WTC11 (cell line): ENCODE measurements around the gene TMEM151B. TPM values are rescaled to one million over a fixed set of nuclear protein-coding genes. Genes with fewer than 3 reads are reported as not detected.

Experiments
- ATAC-seq: fragments of 200-7000 bp; cut with Tn5 transposase; 2 replicates; pipeline ENCODE4 v1.10.0; 2021; ENCODE audit warnings: mild to moderate bottlenecking, moderate library complexity
- CTCF ChIA-PET: fragments of 300-600 bp; sonication (Branson Sonifier 250); formaldehyde crosslinking; loops from one replicate; lab custom pipeline; 2021; ENCODE audit warnings: antibody characterized with exemption; lab: Charles Lee
- POLR2A ChIA-PET: fragments of 350-600 bp; sonication (Branson Sonifier 250); formaldehyde crosslinking; loops from one replicate; lab custom pipeline; 2021; ENCODE audit warnings: antibody characterized with exemption; lab: Charles Lee
- DNase-seq: peaks from one replicate; pipeline ENCODE4 v3.0.0; 2021; ENCODE audit warnings: low spot score
- H3K27ac Mint-ChIP-seq: 2 replicates; pipeline ENCODE4 v1.8.0; 2021; ENCODE audit warnings: mixed read lengths
- H3K27me3 Mint-ChIP-seq: 2 replicates; pipeline ENCODE4 v1.8.0; 2021; ENCODE audit warnings: low read depth, mild to moderate bottlenecking, moderate library complexity, mixed read lengths
- H3K36me3 Mint-ChIP-seq: 2 replicates; pipeline ENCODE4 v1.8.0; 2021; ENCODE audit warnings: mixed read lengths
- H3K4me1 Mint-ChIP-seq: 2 replicates; pipeline ENCODE4 v1.8.0; 2022; ENCODE audit warnings: mixed read lengths
- H3K4me3 Mint-ChIP-seq: 2 replicates; pipeline ENCODE4 v1.8.0; 2021; ENCODE audit warnings: mild to moderate bottlenecking, moderate library complexity, mixed read lengths
- H3K9me3 Mint-ChIP-seq: 2 replicates; pipeline ENCODE4 v1.8.0; 2021; ENCODE audit warnings: mixed read lengths
- E2F1 ChIP-seq: sonication (generic); formaldehyde crosslinking; IDR thresholded peaks from 2 replicates; pipeline ENCODE4 v1.8.0; 2022; ENCODE audit warnings: mild to moderate bottlenecking, missing genetic modification reagents
- ELF4 ChIP-seq: sonication (generic); formaldehyde crosslinking; IDR thresholded peaks from 2 replicates; pipeline ENCODE4 v1.8.1; 2022; ENCODE audit warnings: low read depth, mild to moderate bottlenecking, moderate library complexity, missing genetic modification reagents
- ERG ChIP-seq: fragments of 250-450 bp; sonication (Bioruptor Pico); IDR thresholded peaks from 2 replicates; pipeline ENCODE4 v1.8.0; 2021; ENCODE audit warnings: mild to moderate bottlenecking
- ESRRA ChIP-seq: sonication (generic); formaldehyde crosslinking; IDR thresholded peaks from 2 replicates; pipeline ENCODE4 v1.8.1; 2022; ENCODE audit warnings: mild to moderate bottlenecking, missing genetic modification reagents, borderline replicate concordance
- ETV6 ChIP-seq: sonication (generic); formaldehyde crosslinking; IDR thresholded peaks from 2 replicates; pipeline ENCODE4 v1.8.1; 2022; ENCODE audit warnings: mild to moderate bottlenecking, missing genetic modification reagents
- GABPB1 ChIP-seq: sonication (generic); formaldehyde crosslinking; IDR thresholded peaks from 2 replicates; pipeline ENCODE4 v1.8.1; 2023; ENCODE audit warnings: mild to moderate bottlenecking, missing genetic modification reagents
- IRF2 ChIP-seq: sonication (generic); formaldehyde crosslinking; IDR thresholded peaks from 2 replicates; pipeline ENCODE4 v1.8.0; 2022; ENCODE audit warnings: low read depth, missing genetic modification reagents, borderline replicate concordance
- JUN ChIP-seq: sonication (generic); formaldehyde crosslinking; IDR thresholded peaks from 2 replicates; pipeline ENCODE4 v1.8.0; 2023; ENCODE audit warnings: mild to moderate bottlenecking, missing genetic modification reagents
- MAX ChIP-seq: sonication (generic); formaldehyde crosslinking; IDR thresholded peaks from 2 replicates; pipeline ENCODE4 v1.8.0; 2022; ENCODE audit warnings: mild to moderate bottlenecking, missing genetic modification reagents
- MYBL2 ChIP-seq: sonication (generic); formaldehyde crosslinking; IDR thresholded peaks from 2 replicates; pipeline ENCODE4 v1.8.1; 2023; ENCODE audit warnings: mild to moderate bottlenecking, moderate library complexity, missing genetic modification reagents
- SP1 ChIP-seq: sonication (generic); formaldehyde crosslinking; conservative IDR thresholded peaks from 2 replicates; pipeline ENCODE4 v1.8.1; 2022; ENCODE audit warnings: missing genetic modification reagents
- USF2 ChIP-seq: sonication (generic); formaldehyde crosslinking; IDR thresholded peaks from 2 replicates; pipeline ENCODE4 v1.8.1; 2023; ENCODE audit warnings: mild to moderate bottlenecking, missing genetic modification reagents, moderate library complexity
- ZNF263 ChIP-seq: sonication (generic); formaldehyde crosslinking; IDR thresholded peaks from 2 replicates; pipeline ENCODE4 v1.8.1; 2022; ENCODE audit warnings: low read depth, mild to moderate bottlenecking, moderate library complexity, missing genetic modification reagents
- total RNA-seq: library from RNA; stranded (reverse); gene quantifications from 3 replicates; pipeline ENCODE4 v1.2.3, GENCODE V29; 2021
- TF ChIP-seq, protein P1 (sequence below): sonication (generic); formaldehyde crosslinking; IDR thresholded peaks from 2 replicates; pipeline ENCODE4 v1.8.1; 2022; ENCODE audit warnings: low read depth, missing genetic modification reagents, borderline replicate concordance
- TF ChIP-seq, protein P2 (sequence below): sonication (generic); formaldehyde crosslinking; IDR thresholded peaks from 2 replicates; pipeline ENCODE4 v1.8.0; 2022; ENCODE audit warnings: mild to moderate bottlenecking, missing genetic modification reagents

Gene TMEM151B
- total RNA-seq, 1 experiment from 2014 or later: 5.5 TPM

- TF ChIP-seq ERG (CRISPR knock-in tag) (no peak), IRF2 (CRISPR knock-in tag) (no peak), ELF4 (CRISPR knock-in tag) (no peak), ETV6 (CRISPR knock-in tag) (no peak)
Measured at GRCh38 chr6:44275271-44275748, 5.1 kb downstream of the TMEM151B start (continued).

GRCh38 chr6:44275749-44276648 lies 5.7 kb downstream of the TMEM151B start:
- Mint-ChIP-seq H3K27ac (no peak overlapping the region), H3K9me3 (no peaks in the 10 kb centered on the region), H3K27me3 (peaks cover 30% of the 10 kb centered on the region), H3K36me3 (no peaks in the 10 kb centered on the region), H3K4me3 (no peak overlapping the region), H3K4me1 (peaks cover 16% of the 10 kb centered on the region)
- TF ChIP-seq, protein P1, sequence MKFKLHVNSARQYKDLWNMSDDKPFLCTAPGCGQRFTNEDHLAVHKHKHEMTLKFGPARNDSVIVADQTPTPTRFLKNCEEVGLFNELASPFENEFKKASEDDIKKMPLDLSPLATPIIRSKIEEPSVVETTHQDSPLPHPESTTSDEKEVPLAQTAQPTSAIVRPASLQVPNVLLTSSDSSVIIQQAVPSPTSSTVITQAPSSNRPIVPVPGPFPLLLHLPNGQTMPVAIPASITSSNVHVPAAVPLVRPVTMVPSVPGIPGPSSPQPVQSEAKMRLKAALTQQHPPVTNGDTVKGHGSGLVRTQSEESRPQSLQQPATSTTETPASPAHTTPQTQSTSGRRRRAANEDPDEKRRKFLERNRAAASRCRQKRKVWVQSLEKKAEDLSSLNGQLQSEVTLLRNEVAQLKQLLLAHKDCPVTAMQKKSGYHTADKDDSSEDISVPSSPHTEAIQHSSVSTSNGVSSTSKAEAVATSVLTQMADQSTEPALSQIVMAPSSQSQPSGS (CRISPR knock-in tag): no peak
- no peak for TF ChIP-seq E2F1 (CRISPR knock-in tag)
- TF ChIP-seq USF2 (CRISPR knock-in tag): no peak
- peak; percentile 78; the same call in 1 of the 2 replicates for TF ChIP-seq ZNF263 (CRISPR knock-in tag)
- TF ChIP-seq, protein P2, sequence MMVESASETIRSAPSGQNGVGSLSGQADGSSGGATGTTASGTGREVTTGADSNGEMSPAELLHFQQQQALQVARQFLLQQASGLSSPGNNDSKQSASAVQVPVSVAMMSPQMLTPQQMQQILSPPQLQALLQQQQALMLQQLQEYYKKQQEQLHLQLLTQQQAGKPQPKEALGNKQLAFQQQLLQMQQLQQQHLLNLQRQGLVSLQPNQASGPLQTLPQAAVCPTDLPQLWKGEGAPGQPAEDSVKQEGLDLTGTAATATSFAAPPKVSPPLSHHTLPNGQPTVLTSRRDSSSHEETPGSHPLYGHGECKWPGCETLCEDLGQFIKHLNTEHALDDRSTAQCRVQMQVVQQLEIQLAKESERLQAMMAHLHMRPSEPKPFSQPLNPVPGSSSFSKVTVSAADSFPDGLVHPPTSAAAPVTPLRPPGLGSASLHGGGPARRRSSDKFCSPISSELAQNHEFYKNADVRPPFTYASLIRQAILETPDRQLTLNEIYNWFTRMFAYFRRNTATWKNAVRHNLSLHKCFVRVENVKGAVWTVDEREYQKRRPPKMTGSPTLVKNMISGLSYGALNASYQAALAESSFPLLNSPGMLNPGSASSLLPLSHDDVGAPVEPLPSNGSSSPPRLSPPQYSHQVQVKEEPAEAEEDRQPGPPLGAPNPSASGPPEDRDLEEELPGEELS: 0 out of 2 replicates have a peak, but pooled peaks have one; percentile 55
- TF ChIP-seq ERG (CRISPR knock-in tag): no peak
- TF ChIP-seq MAX (CRISPR knock-in tag): peak; percentile 65; the same call in 1 of the 2 replicates
- TF ChIP-seq SP1 (CRISPR knock-in tag): no peak
- TF ChIP-seq MYBL2 (CRISPR knock-in tag): no peak
- 0 out of 2 replicates have a peak, but pooled peaks have one; percentile 20 for TF ChIP-seq JUN
- TF ChIP-seq GABPB1 (CRISPR knock-in tag): 0 out of 2 replicates have a peak, but pooled peaks have one; percentile 18
- TF ChIP-seq ESRRA (CRISPR knock-in tag): no peak
- CTCF ChIA-PET: interaction anchor here (0.7 to 3.8 kb wide), 8 partner anchors 11 to 197 kb away, joined by 3 to 23 read pairs (median 4); partner anchors contain the start of gene AARS2
- POLR2A ChIA-PET: interaction anchor here (0.9 kb wide), 1 partner anchor 21 kb away, joined by 3 read pairs; no protein-coding TSS in a partner anchor
- DNase-seq (peak; percentile 60), ATAC-seq (peak; percentile 54)
